Kidney (tissue), 14 donors: ENCODE results near the gene CNOT6. TPM values are rescaled to one million over a fixed set of nuclear protein-coding genes. Genes with fewer than 3 reads are reported as not detected.
"Not testable (repeated sequence)": the region's sequence is repeated elsewhere in the genome, so short reads cannot be mapped to it uniquely, and the experiment has no call there.

Source experiments
- DNase-seq, 5 donors: peaks; one replicate each; pipeline ENCODE4 v3.0.0-alpha.2; 2013 to 2020
- FAIRE-seq: peaks from 2 replicates; lab custom pipeline; 2012; peaks lifted over from hg19 to GRCh38; lab: Jason Lieb, UNC
- H3K27ac ChIP-seq, 2 donors: one replicate each; pipeline ENCODE4 v1.7.0; 2013; ENCODE audit warnings: low read depth in 2 of 2, low read length in 2 of 2, inconsistent platforms in 1 of 2
- H3K27me3 ChIP-seq: one replicate; pipeline ENCODE4 v1.7.1; 2013; ENCODE audit warnings: low read length, inconsistent platforms; ENCODE audit not compliant: control insufficient read depth, insufficient read depth
- H3K36me3 ChIP-seq, 3 donors: one replicate each; pipeline versions ENCODE4 v1.7.0 to v1.7.1; 2013; ENCODE audit warnings: low read length in 3 of 3, control low read depth in 1 of 3, inconsistent platforms in 1 of 3; ENCODE audit not compliant: insufficient read depth in 3 of 3, control insufficient read depth in 2 of 3
- H3K4me1 ChIP-seq, 3 donors: one replicate each; pipeline versions ENCODE4 v1.7.0 to v1.7.1; 2013; ENCODE audit warnings: low read length in 3 of 3, inconsistent platforms in 1 of 3, low read depth in 1 of 3; ENCODE audit not compliant: control insufficient read depth in 2 of 3, insufficient read depth in 2 of 3
- H3K4me3 ChIP-seq, 3 donors: one replicate each; pipeline versions ENCODE4 v1.7.0 to v1.8.1; 2013; ENCODE audit warnings: low read length in 3 of 3, control low read depth in 1 of 3, inconsistent platforms in 1 of 3
- H3K9ac ChIP-seq, 3 donors: one replicate each; pipeline versions ENCODE4 v1.7.0 to v1.7.1; 2013; ENCODE audit warnings: low read length in 3 of 3, control low read depth in 1 of 3, inconsistent platforms in 1 of 3
- H3K9me3 ChIP-seq, 3 donors: one replicate each; pipeline versions ENCODE4 v1.7.0 to v1.7.1; 2013; ENCODE audit warnings: low read length in 3 of 3, control low read depth in 1 of 3, inconsistent platforms in 1 of 3; ENCODE audit not compliant: control insufficient read depth in 2 of 3, insufficient read depth in 1 of 3
- CTCF ChIP-seq: IDR thresholded peaks from 3 replicates; pipeline ENCODE4 v1.5.1; 2012; ENCODE audit warnings: mild to moderate bottlenecking, moderate library complexity, borderline replicate concordance; ENCODE audit not compliant: insufficient read depth; ENCODE audit errors: extremely low read depth
- intact Hi-C: fragments of 100-400 bp; cut with DNase I; formaldehyde crosslinking; loops from one replicate; pipeline ENCODE4 v1.11.1; 2022
- polyA plus RNA-seq: library from polyadenylated mRNA; stranded (reverse); fragments of 350-450 nt; fragmentation: Illumina TruSeq; extraction: RNeasy Lipid Tissue Mini Kit (QIAGEN cat#74804); gene quantifications from one replicate; pipeline ENCODE4 v1.2.3, GENCODE V29; 2014; ENCODE audit warnings: low read depth, low replicate concordance; ENCODE audit not compliant: insufficient read depth
- total RNA-seq: library from RNA; stranded (reverse); fragmentation: NEBNext Ultra II Directional; extraction: Animal tissue kit (Norgen Biotek cat#: 25700); gene quantifications from one replicate; pipeline ENCODE4 v1.2.1, GENCODE V29; 2021
- donor health status: control.
- donor health status: control.
- donor health status: control.
- donor health status: control.
- donor health status: control.
- donor health status: DM: yes; HTN: yes; CAD: no.
- donor health status: Normal renal cell carcinoma (clear cell type).

CNOT6 gene
- total and polyA plus RNA-seq, 2 donors from 2014 or later, result 5.9 to 25.7 TPM

- Histone ChIP-seq H3K27me3 (no peaks in the 10 kb centered on the region), H3K27ac (no peak overlapping the region), H3K36me3 (no peaks in the 10 kb centered on the region), H3K4me1 (no peaks in the 10 kb centered on the region), H3K9ac (no peak overlapping the region), H3K4me3 (no peak overlapping the region), H3K9me3 (no peaks in the 10 kb centered on the region)
- intact Hi-C loops, result no loop called here
- FAIRE-seq (no peak), DNase-seq (no peak)
- TF ChIP-seq CTCF, result no peak
These were observed 37.4 kb upstream of the CNOT6 start for GRCh38 chr5:180456792-180457191.

- H3K4me3 ChIP-seq, FAIRE-seq, DNase-seq, H3K36me3 ChIP-seq, H3K9ac ChIP-seq, H3K9me3 ChIP-seq, H3K4me1 ChIP-seq, H3K27me3 ChIP-seq, H3K27ac ChIP-seq, intact Hi-C loops: not testable (repeated sequence)
These were observed 35.1 kb upstream of the CNOT6 start for GRCh38 chr5:180458852-180459673.

GRCh38 chr5:180459674-180460142 is 34.5 kb upstream of the CNOT6 start:
- not testable (repeated sequence) for FAIRE-seq

GRCh38 chr5:180460834-180461233 is 33.3 kb upstream of the CNOT6 start:
- intact Hi-C loops, result loop anchor here (10.0 kb wide), 1 partner anchor 166 kb away; the partner anchor contains the start of gene MAPK9
- no peaks in the 10 kb centered on the region for H3K9me3 ChIP-seq
- FAIRE-seq (no peak), DNase-seq (no peak)
- no peak overlapping the region for H3K27ac ChIP-seq
- no peak overlapping the region for H3K9ac ChIP-seq
- TF ChIP-seq CTCF, result no peak
- H3K4me3 ChIP-seq, result no peak overlapping the region
- no peaks in the 10 kb centered on the region for H3K4me1 ChIP-seq
- H3K36me3 ChIP-seq, result no peaks in the 10 kb centered on the region
- no peaks in the 10 kb centered on the region for H3K27me3 ChIP-seq

More at GRCh38 chr5:180459674-180460142, 34.5 kb upstream of the CNOT6 start:
- not testable (repeated sequence) for H3K27ac ChIP-seq, H3K27me3 ChIP-seq, H3K4me1 ChIP-seq, H3K36me3 ChIP-seq, DNase-seq, H3K4me3 ChIP-seq, H3K9me3 ChIP-seq, H3K9ac ChIP-seq
- intact Hi-C loops, result loop anchor here (10.0 kb wide), 1 partner anchor 165 kb away; the partner anchor contains the start of gene MAPK9
